Amniotic epithelial cell (primary cell): ENCODE data around the gene ADAMTS14.
"Not testable (repeated sequence)": the region's sequence is repeated elsewhere in the genome, so short reads cannot be mapped to it uniquely, and the experiment has no call there.

Experiments used
- DNase-seq: peaks from one replicate; pipeline ENCODE4 v3.0.0-alpha.2; 2010; ENCODE audit warnings: low read depth

ADAMTS14 gene

DNA sequence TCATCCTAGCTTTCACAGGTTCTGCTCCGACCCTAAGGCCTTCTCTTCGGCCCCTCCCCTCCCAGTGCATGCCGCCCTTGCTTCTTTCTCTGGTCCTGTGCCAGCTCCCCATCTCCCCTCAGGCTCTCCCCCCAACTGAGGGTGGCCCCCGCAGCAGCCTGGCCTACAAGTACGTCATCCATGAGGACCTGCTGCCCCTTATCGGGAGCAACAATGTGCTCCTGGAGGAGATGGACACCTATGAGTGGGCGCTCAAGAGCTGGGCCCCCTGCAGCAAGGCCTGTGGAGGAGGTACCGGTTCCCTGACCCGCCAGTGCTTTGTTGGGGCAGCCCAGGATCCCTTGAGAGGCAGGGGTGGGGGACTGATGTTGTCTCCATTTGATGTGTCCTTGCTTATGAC lies 79.0 kb downstream of the ADAMTS14 start:
- no peak for DNase-seq

DNA sequence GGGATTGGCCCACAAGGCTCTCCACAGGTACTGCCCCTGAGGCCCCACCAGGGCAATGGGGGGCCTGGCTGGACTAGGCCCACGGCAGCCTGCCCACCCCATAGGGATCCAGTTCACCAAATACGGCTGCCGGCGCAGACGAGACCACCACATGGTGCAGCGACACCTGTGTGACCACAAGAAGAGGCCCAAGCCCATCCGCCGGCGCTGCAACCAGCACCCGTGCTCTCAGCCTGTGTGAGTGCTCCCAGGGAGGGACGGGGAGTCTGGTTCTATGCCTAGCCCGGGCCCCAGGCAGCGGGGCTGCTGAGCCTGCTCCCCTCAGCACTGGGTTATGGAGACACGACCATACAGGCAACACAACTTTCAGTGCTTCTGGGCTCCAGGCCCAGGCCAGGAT lies 79.7 kb downstream of the ADAMTS14 start:
- DNase-seq, result no peak

DNA sequence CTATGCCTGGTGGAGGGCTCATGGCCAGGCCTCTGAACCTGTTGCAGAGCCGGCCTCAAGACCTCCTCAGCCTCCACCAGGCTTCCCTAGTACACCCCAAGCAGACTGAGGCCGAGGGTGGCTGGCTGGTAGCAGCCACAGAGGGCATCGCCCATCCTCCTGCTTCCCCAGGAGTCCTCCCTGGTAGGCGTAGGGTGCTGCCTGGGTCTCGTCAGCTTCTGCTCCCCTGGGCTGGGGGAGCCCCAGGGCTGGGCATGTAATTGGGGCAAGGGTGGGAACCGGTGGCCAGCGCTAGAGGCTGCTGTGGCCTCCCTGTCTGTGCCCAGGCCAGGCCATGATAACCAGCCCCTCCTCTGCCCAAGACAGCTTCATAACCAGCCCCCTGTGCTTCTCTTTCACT lies 80.3 kb downstream of the ADAMTS14 start:
- DNase-seq, result no peak

DNA sequence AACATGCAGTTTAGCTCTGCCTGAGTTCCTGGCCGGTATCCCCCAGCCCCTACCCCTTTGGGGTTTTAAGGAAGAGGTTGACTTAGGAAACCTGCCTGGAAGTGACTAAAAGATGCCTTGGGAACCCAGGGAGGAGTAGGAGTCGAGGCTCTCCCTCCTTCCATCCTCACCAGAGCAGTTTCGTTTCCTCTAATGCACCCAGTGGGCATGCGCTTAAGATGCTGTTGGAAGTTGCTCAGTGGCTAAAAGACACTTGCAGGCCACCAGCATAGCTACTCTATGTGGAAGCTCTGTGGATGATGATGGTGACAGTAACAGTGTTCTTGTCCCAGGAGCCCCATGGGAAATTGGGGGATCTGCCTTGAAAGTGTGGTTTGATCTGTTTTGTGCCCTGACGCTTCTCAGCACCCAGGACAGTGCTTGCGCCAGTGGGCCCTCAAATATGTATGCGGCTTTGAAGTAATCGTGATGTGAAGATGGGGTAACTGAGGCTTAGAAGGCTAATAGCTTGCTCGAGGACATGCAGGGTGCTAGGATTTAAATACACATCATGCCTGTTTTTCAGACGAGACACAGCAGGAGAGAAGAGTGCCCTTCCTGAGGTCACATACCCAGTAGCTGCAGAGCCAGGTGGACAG lies 80.8 kb downstream of the ADAMTS14 start:
- no peak for DNase-seq

DNA sequence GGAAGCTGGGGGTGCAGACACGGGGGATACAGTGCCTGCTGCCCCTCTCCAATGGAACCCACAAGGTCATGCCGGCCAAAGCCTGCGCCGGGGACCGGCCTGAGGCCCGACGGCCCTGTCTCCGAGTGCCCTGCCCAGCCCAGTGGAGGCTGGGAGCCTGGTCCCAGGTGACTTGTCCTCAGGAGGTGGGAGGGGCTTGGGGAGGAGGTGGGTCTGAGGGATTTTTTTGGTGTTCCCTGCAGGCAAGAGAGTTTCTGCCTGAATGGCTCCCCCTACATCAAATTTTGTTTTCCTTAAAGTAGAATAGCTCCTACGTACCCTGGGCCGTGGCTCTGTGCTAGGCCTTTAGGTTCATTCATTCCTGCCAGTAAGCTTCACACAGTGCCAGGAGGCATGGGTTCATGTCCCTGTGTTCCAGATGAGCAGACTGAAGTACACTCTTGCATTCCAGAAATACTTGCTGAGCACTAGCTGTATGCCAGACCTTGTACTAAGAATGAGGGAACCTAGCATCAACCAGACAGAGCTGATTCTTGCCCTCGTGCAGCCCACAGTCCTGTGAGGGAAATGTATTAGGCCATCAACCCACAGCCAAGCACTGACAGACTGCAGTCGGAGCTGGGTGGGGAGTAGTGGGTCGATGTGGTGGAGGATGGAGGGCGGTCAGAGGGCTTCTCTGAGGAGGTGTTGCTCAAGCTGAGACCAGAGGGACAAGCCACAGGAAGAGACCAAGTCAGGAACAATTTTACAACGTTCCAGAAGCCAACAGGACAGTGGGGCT lies 81.7 kb downstream of the ADAMTS14 start:
- peak; percentile 17 for DNase-seq

DNA sequence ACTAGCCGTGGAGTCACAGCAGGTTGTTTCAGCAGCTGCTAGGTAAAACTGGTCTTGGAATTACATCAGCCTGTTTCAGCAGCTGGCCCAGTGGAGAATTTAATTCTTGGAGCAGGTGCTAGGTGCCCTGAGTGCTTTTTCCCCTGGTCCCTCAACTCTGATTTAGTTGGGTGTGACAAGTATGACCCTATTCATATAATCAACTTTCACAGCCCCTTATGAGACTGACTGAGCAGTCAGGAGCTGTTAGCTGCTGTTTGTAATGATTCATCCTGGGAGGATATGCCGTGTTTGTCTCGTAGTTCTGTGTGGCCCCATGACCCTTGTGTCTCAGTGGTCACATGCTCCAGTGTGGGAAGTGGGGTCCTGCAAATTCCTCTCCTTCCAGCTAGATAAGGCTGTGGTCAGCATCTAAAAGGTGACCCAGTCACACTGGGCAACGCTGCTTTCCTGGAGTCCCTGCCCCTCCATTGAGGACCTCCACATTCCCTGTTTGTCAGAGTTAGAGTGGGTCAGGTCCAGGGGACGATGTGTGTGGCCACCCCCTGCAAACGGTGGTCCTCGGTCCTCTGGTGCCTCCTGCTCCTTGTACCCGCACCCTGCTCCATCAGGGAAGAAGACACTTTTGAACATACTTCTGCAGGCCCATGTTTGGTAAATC lies 84.5 kb downstream of the ADAMTS14 start:
- DNase-seq, result peak; percentile 18

DNA sequence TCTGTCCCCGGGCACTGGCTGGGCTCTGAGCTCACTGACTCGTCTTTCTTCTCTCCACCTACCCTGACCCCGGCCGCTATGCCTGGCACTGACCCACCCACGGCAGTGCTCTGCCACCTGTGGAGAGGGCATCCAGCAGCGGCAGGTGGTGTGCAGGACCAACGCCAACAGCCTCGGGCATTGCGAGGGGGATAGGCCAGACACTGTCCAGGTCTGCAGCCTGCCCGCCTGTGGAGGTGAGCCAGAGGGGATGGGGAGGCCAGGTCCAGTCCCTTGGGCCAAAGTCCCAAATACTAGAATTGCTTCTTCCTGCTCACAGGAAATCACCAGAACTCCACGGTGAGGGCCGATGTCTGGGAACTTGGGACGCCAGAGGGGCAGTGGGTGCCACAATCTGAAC lies 85.5 kb downstream of the ADAMTS14 start:
- no peak for DNase-seq

DNA sequence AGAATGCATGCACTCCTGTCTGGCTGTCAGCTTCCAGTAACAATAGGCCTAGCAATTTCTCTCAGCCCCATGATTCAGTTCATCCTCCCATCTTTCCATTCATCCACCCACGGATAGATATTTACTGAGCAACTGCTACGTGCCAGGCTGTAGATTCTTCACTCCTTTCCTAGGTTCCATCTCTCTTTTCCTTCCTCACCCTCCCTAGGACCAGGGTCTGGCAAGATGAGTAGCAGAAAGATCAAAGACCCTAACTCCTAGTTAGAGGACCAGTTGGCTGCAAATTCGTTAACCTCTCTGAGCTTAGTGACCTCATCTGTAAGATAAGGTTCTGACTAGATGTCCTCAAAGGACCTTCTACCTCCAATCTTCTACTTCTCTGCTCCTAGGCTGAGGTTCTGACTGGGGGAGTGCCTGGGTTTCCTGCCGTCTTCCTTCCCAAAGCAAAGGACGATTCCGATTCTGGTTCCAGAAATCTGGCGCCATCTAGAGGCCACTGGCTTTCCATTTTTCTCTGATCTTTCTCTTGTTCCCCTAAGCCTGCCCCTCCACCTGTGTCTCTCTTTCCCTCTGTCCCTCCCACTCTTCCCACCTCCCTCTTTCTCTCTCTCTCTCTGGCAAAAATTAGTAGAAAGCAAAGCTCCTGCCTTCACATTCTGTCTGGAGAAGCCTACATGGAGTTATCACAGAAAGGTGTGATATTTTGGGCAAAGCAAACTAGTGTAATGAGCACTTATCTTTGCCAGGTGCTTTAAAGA lies 86.6 kb downstream of the ADAMTS14 start:
- peak; percentile 57 for DNase-seq

DNA sequence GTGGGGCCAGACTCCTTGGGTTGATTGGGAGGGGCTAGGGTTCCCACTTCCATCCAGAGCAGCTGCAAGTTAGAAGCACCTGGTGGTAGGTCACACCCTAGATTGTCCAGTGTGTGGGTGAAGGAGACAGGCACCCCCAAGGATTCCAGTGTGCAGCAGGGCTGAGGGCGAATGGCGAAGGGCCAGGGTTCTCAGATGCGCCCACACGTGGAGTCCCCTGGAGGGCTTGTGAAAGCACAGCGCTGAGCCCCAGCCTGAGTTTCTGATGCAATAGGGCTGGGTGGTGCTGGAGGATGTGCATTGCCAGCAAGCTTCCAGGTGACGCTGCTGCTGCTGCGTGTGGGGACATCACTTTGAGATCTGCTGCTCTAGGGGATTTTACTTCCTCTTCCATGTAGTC lies 87.5 kb downstream of the ADAMTS14 start:
- no peak for DNase-seq

DNA sequence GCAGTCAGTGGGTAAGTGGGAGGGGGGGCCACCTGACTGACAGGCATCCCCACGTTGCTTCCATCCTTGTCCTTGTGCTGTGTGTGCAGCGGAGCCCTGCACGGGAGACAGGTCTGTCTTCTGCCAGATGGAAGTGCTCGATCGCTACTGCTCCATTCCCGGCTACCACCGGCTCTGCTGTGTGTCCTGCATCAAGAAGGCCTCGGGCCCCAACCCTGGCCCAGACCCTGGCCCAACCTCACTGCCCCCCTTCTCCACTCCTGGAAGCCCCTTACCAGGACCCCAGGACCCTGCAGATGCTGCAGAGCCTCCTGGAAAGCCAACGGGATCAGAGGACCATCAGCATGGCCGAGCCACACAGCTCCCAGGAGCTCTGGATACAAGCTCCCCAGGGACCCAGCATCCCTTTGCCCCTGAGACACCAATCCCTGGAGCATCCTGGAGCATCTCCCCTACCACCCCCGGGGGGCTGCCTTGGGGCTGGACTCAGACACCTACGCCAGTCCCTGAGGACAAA lies 88.0 kb downstream of the ADAMTS14 start:
- DNase-seq, result no peak

DNA sequence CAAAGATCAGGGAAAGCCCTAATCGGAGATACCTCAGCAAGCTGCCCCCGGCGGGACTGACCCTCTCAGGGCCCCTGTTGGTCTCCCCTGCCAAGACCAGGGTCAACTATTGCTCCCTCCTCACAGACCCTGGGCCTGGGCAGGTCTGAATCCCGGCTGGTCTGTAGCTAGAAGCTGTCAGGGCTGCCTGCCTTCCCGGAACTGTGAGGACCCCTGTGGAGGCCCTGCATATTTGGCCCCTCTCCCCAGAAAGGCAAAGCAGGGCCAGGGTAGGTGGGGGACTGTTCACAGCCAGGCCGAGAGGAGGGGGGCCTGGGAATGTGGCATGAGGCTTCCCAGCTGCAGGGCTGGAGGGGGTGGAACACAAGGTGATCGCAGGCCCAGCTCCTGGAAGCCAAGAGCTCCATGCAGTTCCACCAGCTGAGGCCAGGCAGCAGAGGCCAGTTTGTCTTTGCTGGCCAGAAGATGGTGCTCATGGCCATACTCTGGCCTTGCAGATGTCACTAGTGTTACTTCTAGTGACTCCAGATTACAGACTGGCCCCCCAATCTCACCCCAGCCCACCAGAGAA lies 88.8 kb downstream of the ADAMTS14 start:
- peak; percentile 21 for DNase-seq

DNA sequence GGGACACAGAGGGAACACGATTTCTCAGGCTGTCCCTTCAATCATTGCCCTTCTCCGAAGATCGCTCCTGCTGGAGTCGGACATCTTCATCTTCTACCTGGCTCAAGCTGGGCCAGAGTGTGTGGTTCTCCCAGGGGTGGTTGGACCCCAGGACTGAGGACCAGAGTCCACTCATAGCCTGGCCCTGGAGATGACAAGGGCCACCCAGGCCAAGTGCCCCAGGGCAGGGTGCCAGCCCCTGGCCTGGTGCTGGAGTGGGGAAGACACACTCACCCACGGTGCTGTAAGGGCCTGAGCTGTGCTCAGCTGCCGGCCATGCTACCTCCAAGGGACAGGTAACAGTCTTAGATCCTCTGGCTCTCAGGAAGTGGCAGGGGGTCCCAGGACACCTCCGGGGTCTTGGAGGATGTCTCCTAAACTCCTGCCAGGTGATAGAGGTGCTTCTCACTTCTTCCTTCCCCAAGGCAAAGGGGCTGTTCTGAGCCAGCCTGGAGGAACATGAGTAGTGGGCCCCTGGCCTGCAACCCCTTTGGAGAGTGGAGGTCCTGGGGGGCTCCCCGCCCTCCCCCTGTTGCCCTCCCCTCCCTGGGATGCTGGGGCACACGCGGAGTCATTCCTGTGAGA lies 89.5 kb downstream of the ADAMTS14 start:
- no peak for DNase-seq

DNA sequence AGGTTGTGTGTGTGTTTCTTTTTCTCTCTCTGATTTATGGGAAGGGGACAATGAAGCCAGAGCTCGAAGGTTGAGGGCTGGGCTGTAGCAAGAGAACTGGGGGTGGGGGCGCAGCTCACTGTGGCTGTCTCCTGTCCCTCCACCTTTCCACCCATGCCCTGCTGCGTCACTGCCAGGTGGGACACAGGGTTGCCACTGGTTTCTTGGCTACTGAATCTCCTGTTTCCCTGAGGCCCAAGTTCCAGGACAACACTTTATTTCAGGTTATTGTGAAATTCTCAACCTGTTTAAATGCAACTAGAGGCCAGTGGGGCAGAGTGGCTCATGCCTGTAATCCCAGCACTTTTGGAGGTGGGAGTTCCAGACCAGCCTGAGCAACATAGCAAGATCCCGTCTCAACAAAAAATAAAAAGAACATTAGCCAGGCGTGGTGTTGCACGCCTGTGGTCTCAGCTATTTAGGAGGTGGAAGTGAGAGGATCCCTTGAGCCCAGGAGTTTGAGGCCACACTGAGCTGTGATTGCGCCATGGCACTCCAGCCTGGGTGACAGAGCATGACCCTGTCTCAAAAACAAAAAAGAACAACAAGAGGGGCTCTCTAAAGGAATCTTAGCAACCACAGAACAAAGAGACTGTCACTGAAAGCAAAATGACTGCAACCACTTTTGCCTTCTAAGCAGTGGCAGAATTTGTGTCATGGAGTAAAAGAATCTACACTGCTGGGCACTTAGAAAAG lies 90.3 kb downstream of the ADAMTS14 start:
- DNase-seq, result no peak

DNA sequence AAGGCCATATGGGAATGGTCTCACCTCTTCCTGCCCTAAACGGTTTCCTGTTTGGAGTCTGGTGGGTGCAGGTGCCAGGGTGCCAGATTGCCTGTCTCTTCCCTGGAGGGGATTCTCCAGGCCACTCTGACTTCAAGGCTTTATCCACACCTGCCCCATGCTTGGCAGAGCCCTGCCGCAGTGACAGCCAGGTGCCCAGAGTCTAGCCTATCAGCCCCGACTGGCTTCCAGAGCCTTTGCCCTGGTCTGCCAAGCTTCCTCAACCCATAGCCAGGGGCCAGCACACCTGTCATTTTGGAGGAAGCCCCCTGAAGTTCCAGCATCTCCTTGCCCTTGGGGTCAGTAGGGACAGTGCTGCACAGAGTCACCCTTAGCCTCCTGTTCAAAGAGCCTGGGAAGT lies 91.3 kb downstream of the ADAMTS14 start:
- no peak for DNase-seq

DNA sequence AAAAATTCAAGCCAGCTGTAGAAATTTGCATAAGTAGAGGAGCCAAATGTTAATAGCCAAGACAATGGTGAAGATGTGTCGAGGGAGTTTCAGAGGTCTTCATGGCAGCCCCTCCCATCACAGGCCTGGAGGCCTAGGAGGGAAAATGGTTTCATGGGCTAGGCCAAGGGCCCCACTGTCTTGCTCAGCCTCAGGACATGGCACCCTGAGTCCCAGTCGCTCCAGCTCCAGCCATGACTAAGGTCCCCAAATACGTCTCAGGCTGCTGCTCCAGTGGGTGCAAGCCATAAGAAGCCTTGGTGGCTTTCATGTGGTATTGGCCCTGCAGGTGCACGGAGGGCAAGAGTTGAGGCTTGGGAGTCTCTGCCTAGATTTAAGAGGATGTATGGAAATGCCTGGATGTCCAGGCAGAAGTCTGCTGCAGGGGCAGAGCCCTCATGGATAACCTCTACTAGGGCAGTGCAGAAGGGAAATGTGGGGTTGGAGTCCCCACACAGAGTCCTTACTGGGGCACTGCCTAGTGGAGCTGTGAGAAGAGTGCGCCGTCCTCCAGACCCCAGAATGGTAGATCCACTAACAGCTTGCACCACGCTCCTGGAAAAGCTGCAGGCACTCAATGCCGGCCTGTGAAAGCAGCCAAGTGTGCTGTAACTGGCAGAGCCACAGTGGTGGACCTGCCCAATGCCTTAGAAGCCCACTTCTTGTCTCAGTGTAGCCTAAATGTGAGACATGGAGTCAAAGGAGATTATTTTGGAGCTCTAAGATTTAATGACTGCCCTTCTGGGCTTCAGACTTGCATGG lies 93.7 kb downstream of the ADAMTS14 start:
- no peak for DNase-seq

DNA sequence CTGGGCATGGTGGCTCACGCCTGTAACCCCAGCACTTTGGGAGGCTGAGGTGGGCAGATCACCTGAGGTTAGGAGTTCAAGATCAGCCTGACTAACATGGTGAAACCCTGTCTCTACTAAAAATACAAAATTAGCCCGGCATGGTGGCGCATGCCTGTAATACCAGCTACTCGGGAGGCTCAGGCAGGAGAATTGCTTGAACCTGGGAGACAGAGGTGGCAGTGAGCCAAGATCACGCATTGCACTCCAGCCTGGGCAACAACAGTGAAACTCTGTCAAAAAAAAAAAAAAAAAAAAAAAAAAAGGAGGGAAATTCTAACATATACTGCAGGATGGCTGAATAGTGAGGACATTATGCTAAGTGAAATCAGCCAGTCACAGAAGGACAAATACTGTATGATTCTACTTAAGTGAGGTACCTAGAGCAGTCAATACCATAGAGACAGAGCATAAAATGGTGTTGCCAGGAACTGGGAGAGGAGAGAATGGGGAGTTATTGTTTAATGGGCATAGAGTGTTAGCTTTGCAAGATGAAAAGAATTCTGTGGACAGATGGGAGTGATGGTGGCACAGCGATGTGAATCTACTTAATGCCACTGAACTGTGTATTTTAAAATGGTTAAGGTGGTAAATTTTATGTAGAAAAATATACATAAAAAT lies 95.8 kb downstream of the ADAMTS14 start:
- not testable (repeated sequence) for DNase-seq

DNA sequence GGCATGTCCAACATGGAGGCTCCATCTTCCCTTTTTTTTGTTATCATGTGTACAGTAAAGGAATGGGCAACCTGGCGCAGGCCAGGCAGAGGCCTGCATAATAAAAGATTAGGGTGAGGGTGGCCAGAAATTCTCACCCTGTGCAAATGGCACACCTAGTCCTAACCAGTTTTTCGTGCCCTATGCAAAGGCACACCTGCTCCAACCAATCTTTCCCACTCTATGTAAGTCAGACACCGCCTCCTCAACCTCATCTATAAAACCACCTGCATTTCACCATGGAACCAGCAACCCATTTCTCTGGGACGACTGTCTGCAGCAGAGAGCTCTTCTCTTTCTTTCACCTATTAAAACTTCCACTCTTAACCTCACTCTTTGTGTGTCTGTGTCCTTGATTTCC lies 96.8 kb downstream of the ADAMTS14 start:
- DNase-seq, result no peak

DNA sequence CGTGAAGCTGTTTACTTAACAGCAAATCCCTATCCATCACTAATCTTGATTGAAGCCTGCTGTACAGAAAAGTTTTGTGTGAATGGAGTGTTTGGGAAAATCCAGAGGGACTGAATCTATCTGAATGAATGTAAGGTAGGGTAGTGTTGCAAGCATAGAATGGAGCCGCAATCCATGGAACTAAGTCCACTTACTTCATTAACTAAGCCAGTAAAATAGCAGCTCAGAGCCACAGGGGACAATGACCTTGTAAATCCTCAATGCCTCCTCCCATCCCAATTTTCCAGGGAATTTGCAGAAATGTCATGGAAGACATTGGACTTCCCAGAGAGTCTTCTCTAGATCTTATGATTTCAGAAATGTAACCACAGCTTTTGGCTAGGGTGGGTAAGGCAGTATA lies 97.7 kb downstream of the ADAMTS14 start:
- no peak for DNase-seq

DNA sequence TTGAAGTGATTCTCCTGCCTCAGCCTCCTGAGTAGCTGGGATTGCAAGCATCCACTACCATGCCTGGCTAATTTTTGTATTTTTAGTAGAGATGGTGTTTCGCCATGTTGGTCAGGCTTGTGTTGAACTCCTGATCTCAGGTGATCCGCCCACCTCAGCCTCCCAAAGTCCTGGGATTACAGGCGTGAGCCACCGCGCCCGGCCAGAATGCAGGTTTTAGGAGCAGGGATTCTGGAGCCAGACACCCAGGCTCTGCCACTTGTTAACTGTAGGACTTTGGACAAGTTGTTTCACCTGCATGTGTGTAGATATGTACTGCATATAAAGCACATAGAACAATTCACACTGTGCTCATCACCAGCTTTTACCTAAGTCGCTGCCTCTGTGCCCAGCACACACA lies 98.2 kb downstream of the ADAMTS14 start:
- not testable (repeated sequence) for DNase-seq
